Neural crest cell (in vitro differentiated cells): ENCODE results near the gene GNB5. TPM values are rescaled to one million over a fixed set of nuclear protein-coding genes. Genes with fewer than 3 reads are reported as not detected.
"Not testable (repeated sequence)": the region's sequence is repeated elsewhere in the genome, so short reads cannot be mapped to it uniquely, and the experiment has no call there.

ENCODE experiments used
- DNase-seq: peaks from one replicate; pipeline ENCODE4 v3.0.0; 2021; ENCODE audit warnings: low read depth, mixed read lengths, low spot score
- H3K27ac Mint-ChIP-seq: one replicate; pipeline ENCODE4 v1.8.0; 2021; ENCODE audit warnings: mild to moderate bottlenecking, mixed read lengths; ENCODE audit not compliant: unreplicated experiment
- H3K27me3 Mint-ChIP-seq: 2 replicates; pipeline ENCODE4 v1.8.0; 2021; ENCODE audit warnings: low read depth, mild to moderate bottlenecking, mixed read lengths
- H3K36me3 Mint-ChIP-seq: 2 replicates; pipeline ENCODE4 v1.8.0; 2021; ENCODE audit warnings: low read depth, mild to moderate bottlenecking, mixed read lengths
- H3K4me1 Mint-ChIP-seq: 2 replicates; pipeline ENCODE4 v1.8.0; 2021; ENCODE audit warnings: mixed read lengths
- H3K4me3 Mint-ChIP-seq: one replicate; pipeline ENCODE4 v1.8.0; 2021; ENCODE audit warnings: mild to moderate bottlenecking, mixed read lengths
- H3K9me3 Mint-ChIP-seq: 2 replicates; pipeline ENCODE4 v1.8.0; 2021; ENCODE audit warnings: mixed read lengths
- total RNA-seq: library from RNA; stranded (reverse); gene quantifications from 2 replicates; pipeline ENCODE4 v1.2.1, GENCODE V29; 2021
- TF ChIP-seq, protein P1 (sequence below): fragments of 200-600 bp; sonication (generic); conservative IDR thresholded peaks from 2 replicates; pipeline ENCODE4 v1.5.0; 2021; ENCODE audit warnings: antibody characterized with exemption, mild to moderate bottlenecking

The GNB5 gene
- total RNA-seq, 1 donor from 2014 or later, result 16.7 TPM

DNA sequence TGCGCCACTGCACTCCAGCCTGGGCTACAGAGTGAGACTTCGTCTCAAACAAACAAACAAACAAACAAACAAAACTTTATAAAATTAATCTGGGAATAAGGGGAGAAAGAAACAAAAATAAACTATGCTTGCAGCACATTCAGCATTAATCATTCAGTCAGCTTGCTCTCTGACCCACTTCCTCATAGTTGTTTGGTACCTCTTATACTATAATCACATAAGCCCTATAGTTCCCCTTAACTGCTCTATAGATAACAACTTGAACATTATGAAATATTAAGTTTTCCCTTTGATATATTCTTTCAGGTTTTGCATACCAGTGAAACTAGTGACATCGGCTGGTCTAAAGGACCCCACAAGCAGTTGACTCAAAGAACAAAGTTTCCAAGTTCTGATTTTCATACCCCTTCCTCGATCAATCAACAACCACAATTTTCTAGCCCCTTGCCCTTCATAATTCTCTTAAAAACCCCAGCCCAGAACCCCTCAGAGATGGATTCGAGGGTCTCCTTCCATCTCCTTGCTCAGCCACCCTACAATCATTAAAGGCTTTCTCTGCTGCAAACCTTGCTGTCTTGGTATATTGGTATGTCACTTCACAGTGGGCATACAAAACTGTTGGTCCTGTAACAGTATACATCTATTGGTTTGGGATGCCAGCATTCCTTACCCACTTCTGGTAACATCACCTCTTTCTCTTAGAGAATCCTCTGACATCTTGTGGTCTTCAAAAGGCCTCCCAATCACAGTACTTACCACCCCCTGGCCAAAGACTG is 105.0 kb downstream of the GNB5 start:
- Mint-ChIP-seq H3K9me3 (peaks cover 7% of the 10 kb centered on the region), H3K4me3 (no peak overlapping the region), H3K4me1 (no peaks in the 10 kb centered on the region), H3K36me3 (peaks cover 6% of the 10 kb centered on the region), H3K27me3 (no peaks in the 10 kb centered on the region), H3K27ac (no peak overlapping the region)
- DNase-seq, result no peak
- TF ChIP-seq, protein P1, sequence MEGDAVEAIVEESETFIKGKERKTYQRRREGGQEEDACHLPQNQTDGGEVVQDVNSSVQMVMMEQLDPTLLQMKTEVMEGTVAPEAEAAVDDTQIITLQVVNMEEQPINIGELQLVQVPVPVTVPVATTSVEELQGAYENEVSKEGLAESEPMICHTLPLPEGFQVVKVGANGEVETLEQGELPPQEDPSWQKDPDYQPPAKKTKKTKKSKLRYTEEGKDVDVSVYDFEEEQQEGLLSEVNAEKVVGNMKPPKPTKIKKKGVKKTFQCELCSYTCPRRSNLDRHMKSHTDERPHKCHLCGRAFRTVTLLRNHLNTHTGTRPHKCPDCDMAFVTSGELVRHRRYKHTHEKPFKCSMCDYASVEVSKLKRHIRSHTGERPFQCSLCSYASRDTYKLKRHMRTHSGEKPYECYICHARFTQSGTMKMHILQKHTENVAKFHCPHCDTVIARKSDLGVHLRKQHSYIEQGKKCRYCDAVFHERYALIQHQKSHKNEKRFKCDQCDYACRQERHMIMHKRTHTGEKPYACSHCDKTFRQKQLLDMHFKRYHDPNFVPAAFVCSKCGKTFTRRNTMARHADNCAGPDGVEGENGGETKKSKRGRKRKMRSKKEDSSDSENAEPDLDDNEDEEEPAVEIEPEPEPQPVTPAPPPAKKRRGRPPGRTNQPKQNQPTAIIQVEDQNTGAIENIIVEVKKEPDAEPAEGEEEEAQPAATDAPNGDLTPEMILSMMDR, result no peak

DNA sequence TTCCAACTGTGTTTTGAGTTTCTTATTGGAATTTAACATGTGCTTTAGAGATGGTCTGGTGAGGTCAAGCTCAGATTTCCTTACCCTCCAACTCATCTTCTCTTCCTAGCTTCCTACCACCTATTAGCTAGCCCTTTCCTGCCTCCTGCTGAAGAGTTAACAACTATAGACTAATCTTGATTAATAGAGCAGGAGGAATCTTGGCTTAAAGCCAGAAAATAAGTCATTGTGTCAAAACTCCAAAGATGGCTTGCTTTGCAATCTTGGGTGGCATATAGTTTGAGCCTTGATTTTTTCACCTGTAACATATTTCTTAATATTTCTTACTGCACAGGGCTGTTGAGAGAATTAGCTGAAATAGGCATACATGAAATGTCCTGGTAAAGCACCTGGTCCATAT is 105.9 kb downstream of the GNB5 start:
- Mint-ChIP-seq H3K9me3 (peaks cover 5% of the 10 kb centered on the region), H3K4me3 (no peak overlapping the region), H3K27me3 (no peaks in the 10 kb centered on the region), H3K36me3 (peaks cover 5% of the 10 kb centered on the region), H3K27ac (no peak overlapping the region), H3K4me1 (no peaks in the 10 kb centered on the region)
- TF ChIP-seq, protein P1, result no peak
- no peak for DNase-seq

DNA sequence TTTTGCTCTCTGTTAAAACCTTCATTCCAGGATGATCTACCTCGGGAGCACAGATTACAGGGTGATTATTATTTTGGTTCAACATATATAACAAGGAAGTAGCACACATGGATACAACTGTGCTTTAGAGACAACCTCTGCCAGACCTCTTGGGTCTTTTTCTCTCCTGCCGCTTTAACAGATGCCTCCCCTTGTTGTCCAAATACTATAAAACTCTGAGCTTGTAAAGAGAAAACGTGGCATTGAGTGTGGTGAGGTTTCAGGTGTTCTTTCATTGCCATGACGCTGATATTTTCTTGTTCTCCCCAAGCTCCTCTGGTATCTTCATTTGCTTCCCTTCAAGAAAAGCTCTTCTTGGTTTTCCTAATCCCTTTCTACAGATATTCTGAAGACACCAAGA is 107.6 kb downstream of the GNB5 start:
- Mint-ChIP-seq H3K4me3 (no peak overlapping the region), H3K9me3 (no peaks in the 10 kb centered on the region), H3K36me3 (no peaks in the 10 kb centered on the region), H3K4me1 (no peaks in the 10 kb centered on the region), H3K27me3 (no peaks in the 10 kb centered on the region), H3K27ac (no peak overlapping the region)
- TF ChIP-seq, protein P1, result no peak
- DNase-seq, result no peak

DNA sequence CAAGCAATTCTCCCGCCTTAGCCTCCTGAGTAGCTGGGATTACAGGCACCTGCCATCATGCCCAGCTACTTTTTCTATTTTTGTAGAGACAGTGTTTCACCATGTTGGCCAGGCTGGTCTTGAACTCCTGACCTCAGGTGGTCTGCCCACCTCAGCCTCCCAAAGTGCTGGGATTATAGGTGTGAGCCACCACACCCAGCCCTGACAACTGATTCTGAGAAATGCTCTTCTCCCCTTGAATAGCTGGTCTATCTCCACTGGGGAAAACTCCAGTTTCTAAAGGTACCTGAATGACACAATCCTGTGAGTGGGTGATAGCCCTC is 108.2 kb downstream of the GNB5 start:
- not testable (repeated sequence) for H3K27ac Mint-ChIP-seq, DNase-seq, H3K9me3 Mint-ChIP-seq, H3K27me3 Mint-ChIP-seq, H3K4me1 Mint-ChIP-seq, H3K36me3 Mint-ChIP-seq, H3K4me3 Mint-ChIP-seq

DNA sequence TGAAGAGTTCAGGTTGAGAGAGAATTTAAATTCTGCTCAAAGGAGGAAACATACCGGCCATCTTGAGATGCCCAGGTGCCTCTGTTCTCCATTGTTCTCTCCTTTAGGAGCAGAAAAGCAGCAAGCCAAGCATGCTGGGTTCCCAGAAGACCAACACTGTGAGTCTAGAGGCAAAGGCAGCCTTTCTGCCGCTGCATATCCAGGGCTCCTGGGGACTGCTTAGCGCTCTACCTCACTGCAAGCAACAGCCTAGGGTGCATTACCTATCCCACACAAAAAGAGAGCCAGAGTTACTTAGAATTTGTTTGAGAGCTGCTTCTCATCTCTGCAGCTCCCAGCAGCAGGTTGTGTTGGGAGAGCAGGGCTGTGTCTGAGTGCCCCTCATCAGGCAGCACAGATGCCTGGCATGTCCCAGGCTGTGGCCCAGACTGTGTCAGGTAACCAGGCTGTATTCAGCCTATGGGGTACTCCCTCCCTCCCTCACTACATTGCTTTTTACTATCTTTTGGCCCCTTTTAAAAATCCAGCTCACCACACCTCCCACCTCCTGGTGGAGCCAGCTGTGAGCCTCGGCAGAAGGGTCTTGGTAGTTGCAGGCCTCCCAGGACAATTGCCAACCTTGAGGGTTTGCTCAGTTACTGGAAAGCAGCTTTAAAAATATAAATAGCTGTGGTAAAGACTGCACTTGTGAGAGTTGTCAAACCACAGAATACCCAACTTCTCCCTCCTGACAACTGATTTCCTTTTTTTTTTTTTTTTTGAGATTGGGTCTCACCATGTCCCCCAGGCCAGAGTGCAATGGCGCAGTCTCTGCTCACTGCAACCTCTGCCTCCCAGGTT is 108.8 kb downstream of the GNB5 start:
- no peak for DNase-seq
- Mint-ChIP-seq H3K4me3 (no peak overlapping the region), H3K36me3 (no peaks in the 10 kb centered on the region), H3K9me3 (no peaks in the 10 kb centered on the region), H3K4me1 (no peaks in the 10 kb centered on the region), H3K27me3 (no peaks in the 10 kb centered on the region), H3K27ac (no peak overlapping the region)
- TF ChIP-seq, protein P1, result no peak
